GM12878 (cell line): Measurements from ENCODE around the gene COL28A1.

Experiments used
- CBFB ChIP-seq: IDR thresholded peaks from 2 replicates; pipeline ENCODE4 v1.6.1; 2016; ENCODE audit warnings: antibody characterized with exemption, low read depth
- CEBPZ ChIP-seq: fragments of 150-350 bp; IDR thresholded peaks from 2 replicates; pipeline ENCODE4 v1.6.1; 2016; ENCODE audit warnings: low read depth, low read length
- CTCF ChIP-seq, 3 experiments: IDR thresholded peaks in 2 of 3; conservative IDR thresholded peaks in 1 of 3; 2 replicates each; pipeline ENCODE4 v1.5.1; 2011; ENCODE audit warnings: low read depth in 3 of 3, low read length in 3 of 3, mild to moderate bottlenecking in 3 of 3, control low read depth in 2 of 3, moderate library complexity in 2 of 3, inconsistent platforms in 1 of 3, mixed read lengths in 1 of 3; ENCODE audit not compliant: control insufficient read depth in 2 of 3, insufficient read depth in 1 of 3; ENCODE audit errors: extremely low read depth in 1 of 3
- NFXL1 ChIP-seq: fragments of 450-650 bp; IDR thresholded peaks from 2 replicates; pipeline ENCODE4 v1.6.1; 2017; ENCODE audit warnings: antibody characterized with exemption, mild to moderate bottlenecking, borderline replicate concordance
- PAX8 ChIP-seq: fragments of 450-650 bp; IDR thresholded peaks from 2 replicates; pipeline ENCODE4 v1.6.1; 2017; ENCODE audit warnings: mild to moderate bottlenecking, moderate library complexity
- POLR2A ChIP-seq: IDR thresholded peaks from 2 replicates; pipeline ENCODE4 v1.6.1; 2011; ENCODE audit warnings: low read depth, mild to moderate bottlenecking, low read length
- RAD21 ChIP-seq: IDR thresholded peaks from 2 replicates; pipeline ENCODE4 v1.6.1; 2011; ENCODE audit warnings: mild to moderate bottlenecking, low read depth, low read length, moderate library complexity; ENCODE audit not compliant: insufficient read depth
- TAF1 ChIP-seq: IDR thresholded peaks from 2 replicates; pipeline ENCODE4 v1.6.1; 2011; ENCODE audit warnings: mild to moderate bottlenecking, low read depth, low read length, borderline replicate concordance
- ZZZ3 ChIP-seq: IDR thresholded peaks from 2 replicates; pipeline ENCODE4 v1.6.1; 2011; ENCODE audit warnings: low read depth; ENCODE audit not compliant: control insufficient read depth, insufficient read length
- TF ChIP-seq, protein P1 (sequence below): IDR thresholded peaks from 2 replicates; pipeline ENCODE4 v1.6.1; 2012; ENCODE audit warnings: low read depth, low read length, improper control_type of control experiment
- TF ChIP-seq, protein P2 (sequence below): fragments of 450-650 bp; IDR thresholded peaks from 2 replicates; pipeline ENCODE4 v1.6.1; 2016; ENCODE audit warnings: mild to moderate bottlenecking
- TF ChIP-seq, protein P3 (sequence below): IDR thresholded peaks from 2 replicates; pipeline ENCODE4 v1.6.1; 2011; ENCODE audit warnings: borderline replicate concordance, low read depth, mild to moderate bottlenecking, moderate library complexity, mixed read lengths, low read length; ENCODE audit not compliant: insufficient read depth; ENCODE audit errors: extremely low read length

DNA sequence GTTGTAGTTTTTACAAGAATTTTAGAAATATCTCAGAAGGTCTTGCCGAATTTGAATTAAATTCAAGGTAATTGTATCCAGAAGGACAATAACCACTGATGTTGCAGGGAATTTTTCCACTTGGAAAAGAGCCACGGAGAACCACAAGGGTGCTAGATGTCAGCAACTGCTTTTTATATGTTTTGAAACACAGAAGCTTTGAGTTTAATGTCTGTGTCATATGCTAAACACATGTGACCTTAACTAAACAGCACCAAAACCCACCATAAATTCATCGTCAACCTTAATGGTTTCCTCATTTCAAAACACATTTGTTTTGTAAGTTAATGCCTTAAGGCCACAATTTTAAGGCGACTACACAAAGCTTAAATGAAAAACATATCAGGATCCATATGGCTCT lies 106.9 kb downstream of the COL28A1 start:
- TF ChIP-seq, protein P1, sequence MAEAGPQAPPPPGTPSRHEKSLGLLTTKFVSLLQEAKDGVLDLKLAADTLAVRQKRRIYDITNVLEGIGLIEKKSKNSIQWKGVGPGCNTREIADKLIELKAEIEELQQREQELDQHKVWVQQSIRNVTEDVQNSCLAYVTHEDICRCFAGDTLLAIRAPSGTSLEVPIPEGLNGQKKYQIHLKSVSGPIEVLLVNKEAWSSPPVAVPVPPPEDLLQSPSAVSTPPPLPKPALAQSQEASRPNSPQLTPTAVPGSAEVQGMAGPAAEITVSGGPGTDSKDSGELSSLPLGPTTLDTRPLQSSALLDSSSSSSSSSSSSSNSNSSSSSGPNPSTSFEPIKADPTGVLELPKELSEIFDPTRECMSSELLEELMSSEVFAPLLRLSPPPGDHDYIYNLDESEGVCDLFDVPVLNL: no peak
- TF ChIP-seq CTCF (IDR thresholded peaks at IDR 0.05 in 2 of 3, conservative IDR thresholded peaks at IDR 0.05 in 1 of 3; ENCODE audit: control insufficient read depth in 2 of 3, extremely low read depth in 1 of 3, insufficient read depth in 1 of 3, low read depth in 3 of 3, low read length in 3 of 3) (no peak), CEBPZ (no peak), CBFB (no peak), TAF1 (no peak), POLR2A (no peak), RAD21 (no peak), PAX8 (no peak), NFXL1 (no peak), ZZZ3 (no peak)
- TF ChIP-seq, protein P2, sequence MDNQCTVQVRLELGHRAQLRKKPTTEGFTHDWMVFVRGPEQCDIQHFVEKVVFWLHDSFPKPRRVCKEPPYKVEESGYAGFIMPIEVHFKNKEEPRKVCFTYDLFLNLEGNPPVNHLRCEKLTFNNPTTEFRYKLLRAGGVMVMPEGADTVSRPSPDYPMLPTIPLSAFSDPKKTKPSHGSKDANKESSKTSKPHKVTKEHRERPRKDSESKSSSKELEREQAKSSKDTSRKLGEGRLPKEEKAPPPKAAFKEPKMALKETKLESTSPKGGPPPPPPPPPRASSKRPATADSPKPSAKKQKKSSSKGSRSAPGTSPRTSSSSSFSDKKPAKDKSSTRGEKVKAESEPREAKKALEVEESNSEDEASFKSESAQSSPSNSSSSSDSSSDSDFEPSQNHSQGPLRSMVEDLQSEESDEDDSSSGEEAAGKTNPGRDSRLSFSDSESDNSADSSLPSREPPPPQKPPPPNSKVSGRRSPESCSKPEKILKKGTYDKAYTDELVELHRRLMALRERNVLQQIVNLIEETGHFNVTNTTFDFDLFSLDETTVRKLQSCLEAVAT: no peak
- TF ChIP-seq, protein P3, sequence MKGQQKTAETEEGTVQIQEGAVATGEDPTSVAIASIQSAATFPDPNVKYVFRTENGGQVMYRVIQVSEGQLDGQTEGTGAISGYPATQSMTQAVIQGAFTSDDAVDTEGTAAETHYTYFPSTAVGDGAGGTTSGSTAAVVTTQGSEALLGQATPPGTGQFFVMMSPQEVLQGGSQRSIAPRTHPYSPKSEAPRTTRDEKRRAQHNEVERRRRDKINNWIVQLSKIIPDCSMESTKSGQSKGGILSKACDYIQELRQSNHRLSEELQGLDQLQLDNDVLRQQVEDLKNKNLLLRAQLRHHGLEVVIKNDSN: no peak
